ENCODE results near the gene BAG1.

Gene BAG1

DNA sequence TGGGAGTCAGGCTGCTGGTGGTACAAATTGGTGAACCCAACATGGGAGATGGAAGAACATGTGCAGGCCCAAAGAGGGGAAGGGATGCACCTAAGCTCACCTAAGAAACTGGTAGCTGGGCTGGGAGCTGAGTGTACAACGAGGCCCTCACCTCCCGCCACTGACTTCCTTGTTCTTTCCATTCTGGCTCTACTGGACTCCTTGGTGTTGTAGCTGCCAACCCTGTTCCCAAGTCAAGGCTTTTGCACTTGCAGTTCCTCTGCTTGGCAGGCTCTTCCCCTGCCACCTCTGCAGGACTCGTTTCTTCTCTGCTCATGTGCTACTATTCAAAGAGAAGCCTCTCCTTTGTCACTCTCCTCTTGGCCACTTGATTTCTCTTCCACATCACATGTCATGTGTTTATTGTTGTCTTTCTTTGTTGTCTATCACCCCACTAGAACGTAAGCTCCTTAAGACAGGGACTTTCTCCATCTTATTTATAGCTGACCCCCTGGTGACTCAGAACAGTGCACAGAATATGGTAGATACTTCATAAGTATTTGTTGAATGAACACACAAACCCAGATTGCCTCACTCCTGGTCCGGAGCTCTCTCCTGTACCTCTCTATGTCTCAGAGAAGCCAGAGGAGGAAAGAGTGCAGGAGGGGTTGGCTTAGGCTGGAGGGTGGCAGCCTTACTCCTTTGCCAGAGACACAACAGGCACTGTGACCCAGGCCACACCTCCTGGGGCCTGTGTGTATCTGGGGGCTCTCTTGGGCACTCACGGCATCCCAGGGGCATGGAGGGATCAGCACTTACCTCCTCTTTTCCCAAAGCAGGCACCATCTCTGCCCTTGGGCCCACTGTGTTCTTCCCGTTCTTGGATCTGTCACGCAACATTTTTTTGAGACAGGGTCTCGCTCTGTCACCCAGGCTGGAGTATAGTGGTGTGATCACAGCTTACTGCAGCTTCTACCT, 29.7 kb downstream of the BAG1 start:
- POLR2A ChIA-PET, result no interaction called here
- TF ChIP-seq, protein P1, sequence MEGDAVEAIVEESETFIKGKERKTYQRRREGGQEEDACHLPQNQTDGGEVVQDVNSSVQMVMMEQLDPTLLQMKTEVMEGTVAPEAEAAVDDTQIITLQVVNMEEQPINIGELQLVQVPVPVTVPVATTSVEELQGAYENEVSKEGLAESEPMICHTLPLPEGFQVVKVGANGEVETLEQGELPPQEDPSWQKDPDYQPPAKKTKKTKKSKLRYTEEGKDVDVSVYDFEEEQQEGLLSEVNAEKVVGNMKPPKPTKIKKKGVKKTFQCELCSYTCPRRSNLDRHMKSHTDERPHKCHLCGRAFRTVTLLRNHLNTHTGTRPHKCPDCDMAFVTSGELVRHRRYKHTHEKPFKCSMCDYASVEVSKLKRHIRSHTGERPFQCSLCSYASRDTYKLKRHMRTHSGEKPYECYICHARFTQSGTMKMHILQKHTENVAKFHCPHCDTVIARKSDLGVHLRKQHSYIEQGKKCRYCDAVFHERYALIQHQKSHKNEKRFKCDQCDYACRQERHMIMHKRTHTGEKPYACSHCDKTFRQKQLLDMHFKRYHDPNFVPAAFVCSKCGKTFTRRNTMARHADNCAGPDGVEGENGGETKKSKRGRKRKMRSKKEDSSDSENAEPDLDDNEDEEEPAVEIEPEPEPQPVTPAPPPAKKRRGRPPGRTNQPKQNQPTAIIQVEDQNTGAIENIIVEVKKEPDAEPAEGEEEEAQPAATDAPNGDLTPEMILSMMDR (IDR thresholded peaks at IDR 0.05; ENCODE audit: control extremely low read depth, extremely low read depth, low read depth, missing control alignments), result no peak

DNA sequence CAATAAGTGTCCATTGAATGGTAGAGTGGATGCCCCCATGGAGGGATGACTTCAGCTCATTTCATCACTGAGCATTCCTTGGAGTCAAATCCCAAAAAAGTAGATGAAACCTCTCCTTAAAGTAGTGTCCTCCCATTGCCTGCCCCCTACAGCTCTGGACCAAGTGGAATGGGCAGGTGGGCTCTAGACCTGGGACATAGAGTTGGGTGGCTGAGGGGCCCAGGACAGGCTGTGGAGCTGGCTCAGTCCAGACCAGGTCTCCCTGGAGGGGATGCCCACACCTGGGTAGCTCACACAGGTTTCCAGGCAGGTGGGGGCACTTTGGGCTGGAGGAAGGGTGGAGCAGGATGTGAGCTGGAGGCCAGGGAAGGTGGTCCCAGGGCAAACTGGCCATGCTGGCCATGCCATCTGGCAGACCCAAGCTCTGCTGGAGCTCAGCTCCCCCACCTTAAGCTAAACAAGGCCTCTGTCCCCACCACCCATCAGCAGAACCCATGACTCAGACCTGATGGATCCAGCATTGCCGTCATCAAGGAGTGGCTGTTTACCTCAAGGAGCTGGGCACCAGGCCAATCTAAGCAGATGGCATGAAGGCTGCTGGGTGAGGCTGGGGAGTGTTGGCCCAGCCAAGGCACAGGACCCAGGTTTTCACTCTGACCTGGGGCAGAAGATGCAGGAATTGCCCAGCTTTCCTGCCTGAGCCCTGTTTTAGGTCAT, 30.7 kb downstream of the BAG1 start:
- DNase-seq (ENCODE audit: extremely low spot score), result no peak
- TF ChIP-seq, protein P1 (IDR thresholded peaks at IDR 0.05; ENCODE audit: control extremely low read depth, extremely low read depth, low read depth, missing control alignments), result no peak
- ChIA-PET CTCF (interaction anchor here (1.2 to 7.9 kb wide), 8 partner anchors 8 to 855 kb away, joined by 3 to 75 read pairs (median 4); no protein-coding TSS in a partner anchor), POLR2A (interaction anchor here (1.0 kb wide), 1 partner anchor 15 kb away, joined by 3 read pairs; no protein-coding TSS in a partner anchor)

More for the DNA sequence above, 29.7 kb downstream of the BAG1 start:
- no peak for DNase-seq (ENCODE audit: extremely low spot score)
- CTCF ChIA-PET, result interaction anchor here (1.0 to 7.9 kb wide), 6 partner anchors 9 to 856 kb away, joined by 3 to 75 read pairs (median 4); partner anchors contain the start of genes BAG1 and CHMP5

DNA sequence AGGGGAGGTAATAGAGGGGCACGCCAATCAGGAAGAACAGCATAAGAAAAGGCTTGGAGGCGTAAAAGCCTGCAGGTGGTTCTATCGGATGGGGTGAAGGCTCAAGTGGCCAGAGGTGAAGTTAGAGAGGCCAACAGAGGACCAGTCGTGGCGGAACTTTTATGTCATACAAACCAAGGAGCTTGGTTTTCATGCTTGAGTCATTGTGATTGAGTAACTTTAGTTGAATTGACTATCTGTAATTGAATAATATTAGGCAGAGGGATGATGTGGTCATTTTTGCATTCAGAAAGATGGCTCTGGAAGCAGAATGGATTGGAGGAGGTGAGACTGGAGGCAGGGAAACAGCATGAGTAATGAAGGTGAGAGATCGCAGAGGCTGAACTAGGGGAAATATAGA, 31.7 kb downstream of the BAG1 start:
- POLR2A ChIA-PET, result interaction anchor here (1.0 kb wide), 1 partner anchor 16 kb away, joined by 3 read pairs; no protein-coding TSS in a partner anchor
- DNase-seq (ENCODE audit: extremely low spot score), result no peak
- CTCF ChIA-PET, result interaction anchor here (1.2 to 6.1 kb wide), 5 partner anchors 9 to 175 kb away, joined by 3 to 29 read pairs (median 4); no protein-coding TSS in a partner anchor
- TF ChIP-seq, protein P1 (IDR thresholded peaks at IDR 0.05; ENCODE audit: control extremely low read depth, extremely low read depth, low read depth, missing control alignments), result no peak

DNA sequence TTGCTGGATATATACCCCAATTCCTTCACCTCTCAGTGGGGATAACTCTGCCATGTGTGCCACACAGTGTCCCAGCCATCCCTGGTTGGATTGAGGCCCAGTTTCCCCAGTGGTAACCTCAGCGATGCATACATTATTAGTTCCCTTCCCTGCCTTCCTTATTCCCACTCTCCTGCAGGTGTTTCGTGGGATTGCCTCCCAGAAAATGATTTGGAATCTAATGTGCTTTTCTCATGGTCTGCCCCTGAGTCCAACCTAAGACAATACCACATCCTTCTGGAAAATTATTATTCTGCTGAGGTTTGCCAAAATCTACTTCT, 32.9 kb downstream of the BAG1 start:
- no peak for DNase-seq (ENCODE audit: extremely low spot score)
- CTCF ChIA-PET, result interaction anchor here (1.1 to 6.1 kb wide), 3 partner anchors 13 to 141 kb away, joined by 3 to 29 read pairs (median 4); no protein-coding TSS in a partner anchor
- TF ChIP-seq, protein P1 (IDR thresholded peaks at IDR 0.05; ENCODE audit: control extremely low read depth, extremely low read depth, low read depth, missing control alignments), result no peak
- POLR2A ChIA-PET, result interaction anchor here (0.6 kb wide), 1 partner anchor 204 kb away, joined by 4 read pairs; no protein-coding TSS in a partner anchor

DNA sequence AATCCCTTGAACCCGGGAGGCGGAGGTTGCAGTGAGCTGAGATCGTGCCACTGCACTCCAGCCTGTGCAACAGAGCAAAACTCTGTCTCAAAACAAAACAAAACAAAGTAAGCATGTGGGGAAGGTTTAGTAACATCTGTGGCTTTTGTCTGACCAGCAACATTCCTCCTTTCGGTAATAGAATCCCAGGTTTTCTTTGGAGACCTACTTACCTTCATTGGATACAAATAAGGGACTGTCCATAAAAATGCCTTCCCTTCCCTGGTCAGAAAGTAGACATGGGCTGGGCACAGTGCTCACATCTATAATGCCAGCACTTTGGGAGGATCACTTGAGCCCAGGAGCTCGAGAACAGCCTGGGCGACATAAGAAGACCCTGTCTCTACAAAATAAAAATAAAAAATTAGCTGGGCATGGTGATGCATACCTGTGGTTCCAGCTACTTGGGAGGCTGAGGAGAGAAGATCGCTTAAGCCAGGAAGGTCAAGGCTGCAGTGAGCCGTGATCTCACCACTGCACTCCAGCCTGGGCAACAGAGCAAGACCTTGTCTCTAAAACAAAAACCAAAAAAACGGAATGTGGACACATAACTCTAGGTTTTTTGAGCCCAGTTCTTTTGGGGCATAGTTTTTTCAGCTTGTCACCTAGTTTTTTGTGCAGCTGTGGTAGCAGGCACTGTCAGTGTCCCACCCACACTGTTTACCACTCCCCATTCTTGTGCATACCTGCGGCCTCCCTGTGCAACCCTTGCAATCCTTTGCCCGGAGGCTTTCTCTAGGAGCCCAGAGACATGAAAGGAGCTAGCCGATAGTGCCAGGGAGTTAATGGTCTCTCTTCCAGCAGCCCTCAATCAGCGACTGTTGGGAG, 33.5 kb downstream of the BAG1 start:
- TF ChIP-seq, protein P1 (IDR thresholded peaks at IDR 0.05; ENCODE audit: control extremely low read depth, extremely low read depth, low read depth, missing control alignments), result no peak
- ChIA-PET POLR2A (interaction anchor here (0.6 kb wide), 1 partner anchor 203 kb away, joined by 4 read pairs; no protein-coding TSS in a partner anchor), CTCF (interaction anchor here (1.1 to 6.1 kb wide), 2 partner anchors 14 to 141 kb away, joined by 3 to 29 read pairs; no protein-coding TSS in a partner anchor)
- DNase-seq (ENCODE audit: extremely low spot score), result no peak
